HG03432 (cell line): ENCODE measurements around the gene NUMA1.

Source experiments
- ATAC-seq: cut with Tn5 transposase; IDR thresholded peaks from one replicate; pipeline ENCODE4 v1.9.1; 2021; ENCODE audit warnings: mild to moderate bottlenecking, moderate library complexity; ENCODE audit not compliant: unreplicated experiment

Gene NUMA1

GRCh38 chr11:72069200-72069599, 11.1 kb downstream of the NUMA1 start:
- no peak for ATAC-seq

- ATAC-seq = no peak
Observed at GRCh38 chr11:72067676-72068075, 12.7 kb downstream of the NUMA1 start.

GRCh38 chr11:72067266-72067665, 13.1 kb downstream of the NUMA1 start:
- ATAC-seq = no peak

- ATAC-seq = no peak
Observed at GRCh38 chr11:72066855-72067254, 13.5 kb downstream of the NUMA1 start.

- no peak for ATAC-seq
Observed at GRCh38 chr11:72061739-72062396, 18.5 kb downstream of the NUMA1 start.

GRCh38 chr11:72058416-72059034, 21.8 kb downstream of the NUMA1 start:
- ATAC-seq = no peak

- no peak for ATAC-seq
Observed at GRCh38 chr11:72048766-72049460, 31.4 kb downstream of the NUMA1 start.

- no peak for ATAC-seq
Observed at GRCh38 chr11:72045849-72046248, 34.5 kb downstream of the NUMA1 start.

GRCh38 chr11:72042064-72042745, 38.1 kb downstream of the NUMA1 start:
- no peak for ATAC-seq

GRCh38 chr11:72041364-72042063, 38.8 kb downstream of the NUMA1 start:
- no peak for ATAC-seq

GRCh38 chr11:72040491-72041363, 39.6 kb downstream of the NUMA1 start:
- ATAC-seq = no peak

- ATAC-seq = no peak
Observed at GRCh38 chr11:72039856-72040401, 40.4 kb downstream of the NUMA1 start.

- no peak for ATAC-seq
Observed at GRCh38 chr11:72039031-72039855, 41.1 kb downstream of the NUMA1 start.

- no peak for ATAC-seq
Observed at GRCh38 chr11:72038491-72038890, 41.9 kb downstream of the NUMA1 start.

GRCh38 chr11:72037554-72038311, 42.6 kb downstream of the NUMA1 start:
- no peak for ATAC-seq

- ATAC-seq = no peak
Observed at GRCh38 chr11:72036687-72037086, 43.7 kb downstream of the NUMA1 start.

GRCh38 chr11:72030472-72031045, 49.8 kb downstream of the NUMA1 start:
- no peak for ATAC-seq

- ATAC-seq = no peak
Observed at GRCh38 chr11:72026090-72026489, 54.3 kb downstream of the NUMA1 start.
